Thyroid gland (tissue), 4 donors: ENCODE results near the gene VWA5B2.

Experiments
- POLR2A ChIP-seq, 2 donors: fragments of 450-650 bp; IDR thresholded peaks; one replicate each; pipeline ENCODE4 v1.6.1; 2017; ENCODE audit warnings: antibody characterized with exemption in 2 of 2, mild to moderate bottlenecking in 2 of 2, moderate library complexity in 1 of 2
- TF ChIP-seq, protein P1 (sequence below), 6 experiments: fragments of 200-600 bp in 3 of 6; fragments of 450-650 bp in 3 of 6; sonication (generic) in 3 of 6; IDR thresholded peaks; one replicate each; pipeline ENCODE4 v1.5.1; 2016 to 2019; ENCODE audit warnings: antibody characterized with exemption in 6 of 6, mild to moderate bottlenecking in 2 of 6, inconsistent platforms in 1 of 6, moderate library complexity in 1 of 6

DNA sequence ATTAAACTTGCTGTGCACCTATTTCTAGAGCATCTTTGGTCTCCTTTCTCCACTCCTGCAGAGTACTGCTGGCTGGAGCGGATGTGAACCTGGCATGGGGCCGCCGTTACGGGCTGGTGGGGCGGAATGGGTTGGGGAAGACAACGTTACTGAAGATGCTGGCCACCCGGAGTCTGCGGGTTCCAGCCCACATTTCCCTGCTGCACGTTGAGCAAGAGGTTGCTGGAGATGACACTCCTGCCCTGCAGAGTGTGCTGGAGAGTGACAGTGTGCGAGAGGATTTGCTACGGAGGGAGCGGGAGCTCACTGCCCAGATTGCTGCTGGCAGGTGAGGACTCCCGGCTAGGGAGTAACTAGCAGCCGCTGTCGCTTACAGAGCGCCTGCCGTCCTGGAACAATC is 41.3 kb upstream of the VWA5B2 start:
- TF ChIP-seq, protein P1, sequence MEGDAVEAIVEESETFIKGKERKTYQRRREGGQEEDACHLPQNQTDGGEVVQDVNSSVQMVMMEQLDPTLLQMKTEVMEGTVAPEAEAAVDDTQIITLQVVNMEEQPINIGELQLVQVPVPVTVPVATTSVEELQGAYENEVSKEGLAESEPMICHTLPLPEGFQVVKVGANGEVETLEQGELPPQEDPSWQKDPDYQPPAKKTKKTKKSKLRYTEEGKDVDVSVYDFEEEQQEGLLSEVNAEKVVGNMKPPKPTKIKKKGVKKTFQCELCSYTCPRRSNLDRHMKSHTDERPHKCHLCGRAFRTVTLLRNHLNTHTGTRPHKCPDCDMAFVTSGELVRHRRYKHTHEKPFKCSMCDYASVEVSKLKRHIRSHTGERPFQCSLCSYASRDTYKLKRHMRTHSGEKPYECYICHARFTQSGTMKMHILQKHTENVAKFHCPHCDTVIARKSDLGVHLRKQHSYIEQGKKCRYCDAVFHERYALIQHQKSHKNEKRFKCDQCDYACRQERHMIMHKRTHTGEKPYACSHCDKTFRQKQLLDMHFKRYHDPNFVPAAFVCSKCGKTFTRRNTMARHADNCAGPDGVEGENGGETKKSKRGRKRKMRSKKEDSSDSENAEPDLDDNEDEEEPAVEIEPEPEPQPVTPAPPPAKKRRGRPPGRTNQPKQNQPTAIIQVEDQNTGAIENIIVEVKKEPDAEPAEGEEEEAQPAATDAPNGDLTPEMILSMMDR (IDR thresholded peaks at IDR 0.05), result no peak
- no peak for TF ChIP-seq POLR2A (IDR thresholded peaks at IDR 0.05)
